ENCODE data around the gene KRTAP10-11. TPM values are rescaled to one million over a fixed set of nuclear protein-coding genes. Genes with fewer than 3 reads are reported as not detected.
"Not testable (repeated sequence)": the region's sequence is repeated elsewhere in the genome, so short reads cannot be mapped to it uniquely, and the experiment has no call there.

Gene KRTAP10-11
- polyA plus RNA-seq, 3 donors, result not detected

DNA sequence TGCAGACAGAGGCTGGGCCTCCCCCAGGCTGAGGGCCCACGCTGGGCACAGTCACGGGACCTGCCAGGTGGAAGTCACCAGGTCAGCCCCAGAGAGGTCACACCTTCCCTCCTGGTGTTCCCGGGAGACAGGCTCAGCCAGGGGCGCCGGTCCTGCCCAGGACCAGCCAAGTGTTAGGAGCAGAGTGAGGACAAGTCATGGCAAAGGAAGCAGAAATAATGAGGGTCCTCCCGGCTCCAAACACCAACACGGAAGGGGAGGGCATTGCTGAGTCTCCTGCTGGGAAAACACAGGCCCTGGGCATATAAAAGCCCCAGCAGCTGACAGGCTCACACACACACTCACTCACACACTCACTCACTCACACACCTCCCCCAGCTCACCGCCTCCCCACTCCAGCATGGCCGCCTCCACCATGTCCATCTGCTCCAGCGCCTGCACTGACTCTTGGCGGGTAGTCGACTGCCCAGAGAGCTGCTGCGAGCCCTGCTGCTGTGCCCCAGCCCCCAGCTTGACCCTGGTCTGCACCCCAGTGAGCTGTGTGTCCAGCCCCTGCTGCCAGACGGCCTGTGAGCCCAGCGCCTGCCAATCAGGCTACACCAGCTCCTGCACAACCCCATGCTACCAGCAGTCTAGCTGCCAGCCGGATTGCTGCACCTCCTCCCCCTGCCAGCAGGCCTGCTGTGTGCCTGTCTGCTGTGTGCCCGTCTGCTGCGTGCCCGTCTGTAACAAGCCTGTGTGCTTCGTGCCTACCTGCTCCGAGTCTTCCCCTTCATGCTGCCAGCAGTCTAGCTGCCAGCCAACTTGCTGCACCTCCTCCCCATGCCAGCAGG is 9.0 kb upstream of the KRTAP10-11 start, which contains the start of gene KRTAP10-10:
Gene KRTAP10-10 (plus strand): TSS at position 339 of the 833 bp plus-strand sequence. CDS start 62 bp downstream, at position 401.
- no peak within 1 kb of the TSS for H3K9ac ChIP-seq (ENCODE audit: insufficient read depth, low read length, poor library complexity, severe bottlenecking)
- no peaks in the 10 kb centered on the region for H3K4me1 ChIP-seq (ENCODE audit: control insufficient read depth in 1 of 2, insufficient read depth in 2 of 2, low read length in 2 of 2)
- peaks cover 11 to 29% of the 10 kb centered on the region in 2 donors for H3K9me3 ChIP-seq (replicated peaks in 1 of 2; ENCODE audit: control insufficient read depth in 1 of 2, insufficient read depth in 1 of 2, low read length in 2 of 2)
- no peaks in the 10 kb centered on the region for H3K4me1 Mint-ChIP-seq
- WGBS (ENCODE audit: insufficient coverage), result 78% methylated on average over 16 of the region's 21 CpGs
- H3K27ac ChIP-seq (ENCODE audit: low read depth in 1 of 2, low read length in 2 of 2), result no peak within 1 kb of the TSS
- H3K27me3 Mint-ChIP-seq (ENCODE audit: low read depth in 3 of 3), result peaks cover 4 to 14% (median 11%) of the 10 kb centered on the region in 3 donors
- H3K36me3 ChIP-seq (replicated peaks in 1 of 2; ENCODE audit: control insufficient read depth in 1 of 2, insufficient read depth in 2 of 2, low read length in 2 of 2), result no peaks in the 10 kb centered on the region
- H3K4me3 Mint-ChIP-seq, result no peak within 1 kb of the TSS
- no peak for DNase-seq
- H4K20me1 ChIP-seq (ENCODE audit: insufficient read depth, low read length), result no peaks in the 10 kb centered on the region
- TF ChIP-seq, protein P1, sequence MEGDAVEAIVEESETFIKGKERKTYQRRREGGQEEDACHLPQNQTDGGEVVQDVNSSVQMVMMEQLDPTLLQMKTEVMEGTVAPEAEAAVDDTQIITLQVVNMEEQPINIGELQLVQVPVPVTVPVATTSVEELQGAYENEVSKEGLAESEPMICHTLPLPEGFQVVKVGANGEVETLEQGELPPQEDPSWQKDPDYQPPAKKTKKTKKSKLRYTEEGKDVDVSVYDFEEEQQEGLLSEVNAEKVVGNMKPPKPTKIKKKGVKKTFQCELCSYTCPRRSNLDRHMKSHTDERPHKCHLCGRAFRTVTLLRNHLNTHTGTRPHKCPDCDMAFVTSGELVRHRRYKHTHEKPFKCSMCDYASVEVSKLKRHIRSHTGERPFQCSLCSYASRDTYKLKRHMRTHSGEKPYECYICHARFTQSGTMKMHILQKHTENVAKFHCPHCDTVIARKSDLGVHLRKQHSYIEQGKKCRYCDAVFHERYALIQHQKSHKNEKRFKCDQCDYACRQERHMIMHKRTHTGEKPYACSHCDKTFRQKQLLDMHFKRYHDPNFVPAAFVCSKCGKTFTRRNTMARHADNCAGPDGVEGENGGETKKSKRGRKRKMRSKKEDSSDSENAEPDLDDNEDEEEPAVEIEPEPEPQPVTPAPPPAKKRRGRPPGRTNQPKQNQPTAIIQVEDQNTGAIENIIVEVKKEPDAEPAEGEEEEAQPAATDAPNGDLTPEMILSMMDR (IDR thresholded peaks at IDR 0.05), result no peak
- H3K27ac Mint-ChIP-seq, result no peak within 1 kb of the TSS
- H3K79me2 ChIP-seq (ENCODE audit: insufficient read depth, low read length), result no peaks in the 10 kb centered on the region
- H3K27me3 ChIP-seq (ENCODE audit: control insufficient read depth in 2 of 2, insufficient read depth in 2 of 2, low read length in 2 of 2), result no peaks in the 10 kb centered on the region
- no peak within 1 kb of the TSS for H3K4me2 ChIP-seq (replicated peaks; ENCODE audit: extremely low read depth, low read length, poor library complexity, severe bottlenecking)
- H3K36me3 Mint-ChIP-seq, result no peaks in the 10 kb centered on the region
- intact Hi-C loops (cut with micrococcal nuclease), result no loop called here
- H3K4me3 ChIP-seq (replicated peaks in 1 of 3; ENCODE audit: low read depth in 2 of 3, low read length in 3 of 3), result no peak within 1 kb of the TSS
- no peak within 1 kb of the TSS for H2AFZ ChIP-seq (ENCODE audit: insufficient read depth, low read depth, low read length, poor library complexity, severe bottlenecking)
- peaks cover 7 to 28% (median 24%) of the 10 kb centered on the region in 7 donors for H3K9me3 Mint-ChIP-seq

DNA sequence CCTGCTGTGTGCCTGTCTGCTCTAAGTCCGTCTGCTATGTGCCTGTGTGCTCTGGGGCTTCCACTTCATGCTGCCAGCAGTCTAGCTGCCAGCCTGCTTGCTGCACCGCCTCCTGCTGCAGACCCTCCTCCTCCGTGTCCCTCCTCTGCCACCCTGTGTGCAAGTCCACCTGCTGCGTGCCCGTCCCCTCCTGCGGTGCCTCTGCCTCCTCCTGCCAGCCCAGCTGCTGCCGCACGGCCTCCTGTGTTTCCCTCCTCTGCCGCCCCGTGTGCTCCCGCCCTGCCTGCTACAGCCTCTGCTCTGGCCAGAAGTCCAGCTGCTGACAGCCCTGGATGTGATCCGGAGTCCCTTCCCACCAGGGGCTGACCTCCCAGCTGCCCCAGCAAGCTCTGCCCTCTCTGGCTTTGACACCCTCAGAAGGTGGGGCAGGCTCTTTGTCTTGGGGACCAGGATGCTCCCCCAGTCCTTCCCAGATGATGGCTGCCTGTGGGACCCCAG is 8.3 kb upstream of the KRTAP10-11 start:
- H2AFZ ChIP-seq (ENCODE audit: insufficient read depth, low read depth, low read length, poor library complexity, severe bottlenecking); DNase-seq; H3K27ac Mint-ChIP-seq; H3K4me1 ChIP-seq (ENCODE audit: control insufficient read depth in 1 of 2, insufficient read depth in 2 of 2, low read length in 2 of 2); intact Hi-C loops (cut with micrococcal nuclease); H3K4me1 Mint-ChIP-seq; H3K4me3 Mint-ChIP-seq; H3K4me2 ChIP-seq (replicated peaks; ENCODE audit: extremely low read depth, low read length, poor library complexity, severe bottlenecking); H3K4me3 ChIP-seq (replicated peaks in 1 of 3; ENCODE audit: low read depth in 2 of 3, low read length in 3 of 3); H3K36me3 ChIP-seq (replicated peaks in 1 of 2; ENCODE audit: control insufficient read depth in 1 of 2, insufficient read depth in 2 of 2, low read length in 2 of 2); H3K27ac ChIP-seq (ENCODE audit: low read depth in 1 of 2, low read length in 2 of 2); H3K79me2 ChIP-seq (ENCODE audit: insufficient read depth, low read length); H3K36me3 Mint-ChIP-seq; H3K9ac ChIP-seq (ENCODE audit: insufficient read depth, low read length, poor library complexity, severe bottlenecking); H4K20me1 ChIP-seq (ENCODE audit: insufficient read depth, low read length); H3K27me3 ChIP-seq (ENCODE audit: control insufficient read depth in 2 of 2, insufficient read depth in 2 of 2, low read length in 2 of 2): not testable (repeated sequence)
- H3K9me3 ChIP-seq (replicated peaks in 1 of 2; ENCODE audit: control insufficient read depth in 1 of 2, insufficient read depth in 1 of 2, low read length in 2 of 2), result peaks cover 8 to 25% of the 10 kb centered on the region in 2 donors
- WGBS (ENCODE audit: insufficient coverage), result 87% methylated on average over 3 of the region's 12 CpGs
- Mint-ChIP-seq H3K9me3 (peaks cover 7 to 27% (median 20%) of the 10 kb centered on the region in 7 donors), H3K27me3 (ENCODE audit: low read depth in 3 of 3) (peaks cover 4 to 11% (median 11%) of the 10 kb centered on the region in 3 donors)

DNA sequence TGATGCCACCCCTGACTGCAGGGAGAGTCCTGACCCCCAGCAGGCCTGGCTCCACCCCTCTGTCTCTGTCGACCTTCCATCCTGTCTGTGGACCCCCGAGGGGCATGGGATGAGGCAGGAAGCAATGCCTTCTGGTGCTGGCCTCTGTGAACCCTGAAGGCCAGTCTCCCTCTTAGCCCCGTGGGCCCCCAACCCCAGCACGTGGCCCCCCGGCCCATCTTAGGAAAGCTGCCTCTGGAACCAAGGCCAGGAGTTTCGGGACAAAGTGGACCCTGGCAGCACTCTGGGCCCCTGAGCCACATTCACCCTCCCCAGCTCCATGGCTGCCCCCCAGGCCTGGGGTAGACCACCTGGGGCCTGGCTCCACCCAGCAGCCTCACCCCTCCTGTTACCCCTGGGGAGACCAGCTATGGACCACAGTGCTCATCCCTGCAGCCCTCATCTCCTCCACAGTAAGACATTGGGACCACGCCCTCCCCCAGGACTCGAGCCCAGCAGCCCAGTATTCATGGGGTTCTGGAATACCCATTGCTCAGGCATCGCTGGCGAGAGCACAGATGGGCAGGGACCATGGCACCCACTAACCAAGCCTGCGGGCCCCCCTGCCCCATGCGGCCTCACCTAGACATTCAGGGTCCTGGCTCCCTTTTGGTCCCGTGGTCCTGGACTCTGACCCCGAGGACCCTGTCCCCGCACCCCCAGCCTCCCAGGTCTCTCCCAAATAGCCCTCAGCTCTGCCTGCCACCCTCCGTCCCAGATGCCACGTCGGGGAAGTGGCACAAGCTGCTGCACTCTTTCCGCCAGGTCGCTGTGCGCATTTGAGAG is 7.5 kb upstream of the KRTAP10-11 start:
- WGBS (ENCODE audit: insufficient coverage), result 95% methylated on average over 13 of the region's 21 CpGs
- not testable (repeated sequence) for H3K4me1 Mint-ChIP-seq; H3K4me3 ChIP-seq (replicated peaks in 1 of 3; ENCODE audit: low read depth in 2 of 3, low read length in 3 of 3)

More for the DNA sequence above, 7.5 kb upstream of the KRTAP10-11 start:
- intact Hi-C loops (cut with micrococcal nuclease); H3K4me2 ChIP-seq (replicated peaks; ENCODE audit: extremely low read depth, low read length, poor library complexity, severe bottlenecking); H2AFZ ChIP-seq (ENCODE audit: insufficient read depth, low read depth, low read length, poor library complexity, severe bottlenecking); H3K27ac ChIP-seq (ENCODE audit: low read depth in 1 of 2, low read length in 2 of 2); DNase-seq; H3K36me3 ChIP-seq (replicated peaks in 1 of 2; ENCODE audit: control insufficient read depth in 1 of 2, insufficient read depth in 2 of 2, low read length in 2 of 2); H3K27ac Mint-ChIP-seq; H3K27me3 ChIP-seq (ENCODE audit: control insufficient read depth in 2 of 2, insufficient read depth in 2 of 2, low read length in 2 of 2); H4K20me1 ChIP-seq (ENCODE audit: insufficient read depth, low read length); H3K36me3 Mint-ChIP-seq; H3K79me2 ChIP-seq (ENCODE audit: insufficient read depth, low read length); H3K4me3 Mint-ChIP-seq; H3K9ac ChIP-seq (ENCODE audit: insufficient read depth, low read length, poor library complexity, severe bottlenecking); H3K4me1 ChIP-seq (ENCODE audit: control insufficient read depth in 1 of 2, insufficient read depth in 2 of 2, low read length in 2 of 2): not testable (repeated sequence)
- peaks cover 16 to 26% of the 10 kb centered on the region in 2 donors for H3K9me3 ChIP-seq (replicated peaks in 1 of 2; ENCODE audit: control insufficient read depth in 1 of 2, insufficient read depth in 1 of 2, low read length in 2 of 2)
- Mint-ChIP-seq H3K27me3 (ENCODE audit: low read depth in 3 of 3) (peaks cover 4 to 11% (median 9%) of the 10 kb centered on the region in 3 donors), H3K9me3 (peaks cover 9 to 30% (median 20%) of the 10 kb centered on the region in 7 donors)
